SU-DHL-6 (cell line): ENCODE data around the gene HLA-DMB.
A peak's percentile ranks its signal among the peaks of the same experiment; 100 is the strongest.

Source experiments
- H2AFZ ChIP-seq: fragments of 200-600 bp; sonication (generic); 2 replicates; pipeline ENCODE4 v1.6.1; 2014; ENCODE audit warnings: low read depth, mild to moderate bottlenecking, moderate library complexity, mixed read lengths, antibody characterized with exemption, low read length; ENCODE audit not compliant: severe bottlenecking
- H3F3A ChIP-seq: fragments of 200-600 bp; shearing (Covaris generic); 2 replicates; pipeline ENCODE4 v1.6.0; 2016; ENCODE audit warnings: antibody characterized with exemption, mild to moderate bottlenecking; ENCODE audit not compliant: insufficient read depth
- H3K27ac ChIP-seq: fragments of 200-600 bp; sonication (generic); 2 replicates; pipeline ENCODE4 v1.5.1; 2016; ENCODE audit warnings: low read depth, mild to moderate bottlenecking, low read length, moderate library complexity, mixed read lengths
- H3K27me3 ChIP-seq: fragments of 200-600 bp; sonication (generic), shearing (Covaris generic); 2 replicates; pipeline ENCODE4 v1.6.0; 2014; ENCODE audit warnings: mild to moderate bottlenecking, low read length
- H3K36me3 ChIP-seq: fragments of 200-600 bp; sonication (generic); 2 replicates; pipeline ENCODE4 v1.6.1; 2014; ENCODE audit warnings: mild to moderate bottlenecking, low read length, mixed read lengths
- H3K4me2 ChIP-seq: fragments of 300-600, 200-600 bp; shearing (Covaris generic), sonication (generic); 2 replicates; pipeline ENCODE4 v1.6.0; 2014; ENCODE audit warnings: low read length, low read depth, mild to moderate bottlenecking; ENCODE audit not compliant: poor library complexity, severe bottlenecking
- H3K4me3 ChIP-seq: fragments of 200-600 bp; sonication (generic); 2 replicates; pipeline ENCODE4 v1.5.1; 2014; ENCODE audit warnings: antibody characterized with exemption, low read length, mild to moderate bottlenecking, mixed read lengths; ENCODE audit not compliant: insufficient read depth, poor library complexity, severe bottlenecking
- H3K79me2 ChIP-seq: fragments of 200-600 bp; sonication (generic); 2 replicates; pipeline ENCODE4 v1.6.1; 2014; ENCODE audit warnings: mild to moderate bottlenecking, low read length, moderate library complexity; ENCODE audit not compliant: insufficient read depth
- H3K9ac ChIP-seq: fragments of 200-600 bp; sonication (generic); 2 replicates; pipeline ENCODE4 v1.7.0; 2014; ENCODE audit warnings: mild to moderate bottlenecking, low read length
- H3K9me2 ChIP-seq: fragments of 200-600 bp; sonication (generic); replicated peaks from 2 replicates; pipeline ENCODE4 v1.6.1; 2014; ENCODE audit warnings: low read length; ENCODE audit not compliant: insufficient read depth
- H3K9me3 ChIP-seq: fragments of 200-600 bp; sonication (generic); 2 replicates; pipeline ENCODE4 v1.6.1; 2014; ENCODE audit warnings: low read length, mixed read lengths; ENCODE audit not compliant: insufficient read depth
- H4K20me1 ChIP-seq: fragments of 200-600 bp; sonication (generic); 2 replicates; pipeline ENCODE4 v1.6.1; 2014; ENCODE audit warnings: low read depth, mild to moderate bottlenecking, antibody characterized with exemption, low read length, moderate library complexity, mixed read lengths
- CTCF ChIP-seq: fragments of 200-600 bp; sonication (generic); IDR thresholded peaks from one replicate; pipeline ENCODE4 v1.5.1; 2017; ENCODE audit warnings: antibody characterized with exemption, mild to moderate bottlenecking, low read length, moderate library complexity; ENCODE audit not compliant: insufficient read depth, poor library complexity, severe bottlenecking
- EZH2phosphoT487 ChIP-seq: fragments of 200-600 bp; sonication (generic), shearing (Covaris generic); conservative IDR thresholded peaks from 2 replicates; pipeline ENCODE4 v1.6.1; 2018; ENCODE audit warnings: mild to moderate bottlenecking, antibody characterized with exemption, low read length, moderate library complexity, mixed read lengths

The HLA-DMB gene

GRCh38 chr6:32941214-32941768 lies 463 bp upstream of the HLA-DMB start:
- Histone ChIP-seq H3K27ac (peak overlapping the region; percentile 97), H3K9me3 (no peaks in the 10 kb centered on the region), H3K36me3 (peaks cover 26% of the 10 kb centered on the region), H3K4me2 (peak overlapping the region; percentile 72), H3K9me2 (no peaks in the 10 kb centered on the region), H2AFZ (no peak overlapping the region), H3K4me3 (peak overlapping the region; percentile 74), H3K79me2 (peaks cover 44% of the 10 kb centered on the region), H3K9ac (peak overlapping the region; percentile 82), H3K27me3 (no peaks in the 10 kb centered on the region), H4K20me1 (no peaks in the 10 kb centered on the region), H3F3A (peaks cover 80% of the 10 kb centered on the region)
- no peak for TF ChIP-seq EZH2phosphoT487
- TF ChIP-seq CTCF = no peak

- Histone ChIP-seq H3K36me3 (peaks cover 31% of the 10 kb centered on the region), H3K9ac (peak overlapping the region; percentile 5; the same call in 1 of the 2 replicates), H3F3A (peaks cover 75% of the 10 kb centered on the region), H3K4me3 (no peak overlapping the region), H3K79me2 (peaks cover 44% of the 10 kb centered on the region), H3K4me2 (peak overlapping the region; percentile 72), H4K20me1 (no peaks in the 10 kb centered on the region), H3K27ac (peak overlapping the region; percentile 97), H3K9me3 (no peaks in the 10 kb centered on the region), H2AFZ (no peak overlapping the region), H3K9me2 (no peaks in the 10 kb centered on the region), H3K27me3 (no peaks in the 10 kb centered on the region)
- TF ChIP-seq EZH2phosphoT487 (no peak), CTCF (no peak)
These were observed 2.3 kb downstream of the HLA-DMB start for GRCh38 chr6:32938494-32938893.

GRCh38 chr6:32937230-32937633 lies 3.6 kb downstream of the HLA-DMB start:
- H3K4me3 ChIP-seq = no peak overlapping the region
- TF ChIP-seq EZH2phosphoT487 (no peak), CTCF (no peak)
- H2AFZ ChIP-seq = no peak overlapping the region
- no peaks in the 10 kb centered on the region for H4K20me1 ChIP-seq
- peaks cover 39% of the 10 kb centered on the region for H3K79me2 ChIP-seq
- no peaks in the 10 kb centered on the region for H3K9me3 ChIP-seq
- H3K27me3 ChIP-seq = no peaks in the 10 kb centered on the region
- H3K27ac ChIP-seq = peak overlapping the region; percentile 97; the same call in 1 of the 2 replicates
- no peak overlapping the region for H3K9ac ChIP-seq
- H3K9me2 ChIP-seq = no peaks in the 10 kb centered on the region
- H3K36me3 ChIP-seq = peaks cover 31% of the 10 kb centered on the region
- H3K4me2 ChIP-seq = peak overlapping the region; percentile 72
- H3F3A ChIP-seq = peaks cover 66% of the 10 kb centered on the region
